Endothelial cell (in vitro differentiated cells): ENCODE measurements around the gene COL5A1. TPM values are rescaled to one million over a fixed set of nuclear protein-coding genes. Genes with fewer than 3 reads are reported as not detected.

Experiments
- DNase-seq: peaks from one replicate; pipeline ENCODE4 v3.0.0; 2021; ENCODE audit warnings: low spot score
- H3K27ac Mint-ChIP-seq: one replicate; pipeline ENCODE4 v1.8.0; 2021; ENCODE audit warnings: mixed read lengths, inconsistent platforms; ENCODE audit not compliant: unreplicated experiment
- H3K27me3 Mint-ChIP-seq: one replicate; pipeline ENCODE4 v1.8.0; 2021; ENCODE audit warnings: mild to moderate bottlenecking, moderate library complexity, mixed read lengths, inconsistent platforms; ENCODE audit not compliant: unreplicated experiment
- H3K36me3 Mint-ChIP-seq: one replicate; pipeline ENCODE4 v1.8.0; 2021; ENCODE audit warnings: mild to moderate bottlenecking, low read depth, mixed read lengths, inconsistent platforms; ENCODE audit not compliant: unreplicated experiment
- H3K4me1 Mint-ChIP-seq: one replicate; pipeline ENCODE4 v1.8.0; 2021; ENCODE audit warnings: mild to moderate bottlenecking, mixed read lengths, inconsistent platforms; ENCODE audit not compliant: unreplicated experiment
- H3K4me3 Mint-ChIP-seq: one replicate; pipeline ENCODE4 v1.8.0; 2021; ENCODE audit warnings: mild to moderate bottlenecking, mixed read lengths, inconsistent platforms; ENCODE audit not compliant: unreplicated experiment
- H3K9me3 Mint-ChIP-seq: one replicate; pipeline ENCODE4 v1.8.0; 2021; ENCODE audit warnings: mixed read lengths, inconsistent platforms; ENCODE audit not compliant: unreplicated experiment
- CTCF ChIP-seq: fragments of 200-600 bp; sonication (generic); IDR thresholded peaks from one replicate; pipeline ENCODE4 v1.5.0; 2021; ENCODE audit warnings: antibody characterized with exemption; ENCODE audit not compliant: unreplicated experiment
- total RNA-seq: library from RNA; stranded (reverse); fragmentation: NEBNext Ultra II Directional; extraction: Animal tissue kit (Norgen Biotek cat#: 25700); gene quantifications from one replicate; pipeline ENCODE4 v1.2.1, GENCODE V29; 2021; ENCODE audit not compliant: unreplicated experiment

The COL5A1 gene
- total RNA-seq, 1 donor from 2014 or later: 24.3 TPM

DNA sequence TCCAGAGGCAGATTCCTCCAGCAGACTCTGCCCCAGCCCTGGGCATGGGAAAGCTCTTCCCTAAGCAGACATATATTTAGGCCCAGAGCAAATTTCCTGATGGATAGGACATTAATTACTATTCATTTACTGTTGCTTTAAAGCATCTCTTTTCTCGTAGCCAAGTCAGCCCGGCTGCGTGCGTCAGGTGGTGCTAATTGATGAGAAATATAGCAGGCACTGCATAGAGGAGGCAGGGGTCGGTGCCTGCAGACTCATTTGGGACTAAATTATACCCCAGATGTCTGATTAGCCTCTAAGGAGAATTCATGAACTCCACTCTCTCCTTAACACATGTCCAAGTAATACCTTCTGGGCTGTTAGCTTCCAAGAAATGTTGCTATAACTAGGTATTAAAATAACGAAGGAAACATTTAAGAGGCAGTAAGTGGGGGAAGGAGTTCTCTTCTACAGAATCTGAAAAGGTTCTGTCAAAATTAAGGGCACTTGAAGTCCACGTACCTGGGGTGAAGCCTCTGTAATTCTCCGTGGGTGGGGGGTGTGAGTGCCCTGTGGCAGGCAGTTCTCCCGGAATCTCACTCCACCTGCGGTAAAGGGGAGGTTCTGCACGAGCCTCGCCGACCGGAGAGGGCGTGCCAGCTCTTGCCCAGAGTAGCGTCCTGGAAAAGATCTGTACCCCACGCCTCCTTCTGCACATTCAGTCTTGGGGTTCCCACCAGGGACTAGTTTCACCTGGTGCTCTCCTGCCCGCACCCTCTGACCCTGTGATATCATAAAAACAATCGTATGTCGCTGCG is 123.1 kb downstream of the COL5A1 start:
- Mint-ChIP-seq H3K27me3 (peaks cover 3% of the 10 kb centered on the region), H3K4me1 (peaks cover 5% of the 10 kb centered on the region), H3K9me3 (peaks cover 4% of the 10 kb centered on the region), H3K36me3 (peaks cover 6% of the 10 kb centered on the region), H3K27ac (no peak overlapping the region), H3K4me3 (no peak overlapping the region)
- no peak for TF ChIP-seq CTCF
- no peak for DNase-seq

DNA sequence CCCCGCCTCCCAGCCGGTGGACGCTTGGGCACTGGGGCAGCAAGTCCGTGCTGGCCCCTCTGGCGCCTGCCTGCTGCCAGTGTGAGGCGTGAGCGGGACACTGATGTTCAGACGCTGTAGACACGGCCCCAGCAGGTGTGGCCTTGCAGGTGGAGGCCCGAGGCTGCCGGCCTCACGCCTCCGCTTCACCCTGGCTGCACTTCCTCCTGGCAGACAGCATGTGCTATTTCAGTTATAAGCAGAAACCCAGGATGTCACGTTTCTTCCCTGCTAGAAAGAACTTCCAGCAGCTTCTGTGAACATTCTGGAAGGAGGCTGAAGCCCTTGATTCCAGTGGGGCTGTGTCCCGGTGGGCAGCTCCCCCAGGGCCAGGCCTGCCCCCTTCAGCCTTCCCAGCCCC is 124.2 kb downstream of the COL5A1 start:
- TF ChIP-seq CTCF: no peak

GRCh38 chr9:134766587-134766986 is 125.0 kb downstream of the COL5A1 start:
- H3K27ac Mint-ChIP-seq: no peak overlapping the region
- TF ChIP-seq CTCF: no peak
- H3K9me3 Mint-ChIP-seq: no peaks in the 10 kb centered on the region
- peaks cover 18% of the 10 kb centered on the region for H3K4me1 Mint-ChIP-seq
- peaks cover 2% of the 10 kb centered on the region for H3K27me3 Mint-ChIP-seq
- no peak overlapping the region for H3K4me3 Mint-ChIP-seq
- no peak for DNase-seq
- H3K36me3 Mint-ChIP-seq: no peaks in the 10 kb centered on the region

More for the DNA sequence above, 124.2 kb downstream of the COL5A1 start:
- H3K27ac Mint-ChIP-seq: no peak overlapping the region
- H3K36me3 Mint-ChIP-seq: peaks cover 3% of the 10 kb centered on the region
- no peak overlapping the region for H3K4me3 Mint-ChIP-seq
- H3K9me3 Mint-ChIP-seq: peaks cover 2% of the 10 kb centered on the region
- DNase-seq: no peak
- peaks cover 2% of the 10 kb centered on the region for H3K27me3 Mint-ChIP-seq
- H3K4me1 Mint-ChIP-seq: peaks cover 14% of the 10 kb centered on the region

DNA sequence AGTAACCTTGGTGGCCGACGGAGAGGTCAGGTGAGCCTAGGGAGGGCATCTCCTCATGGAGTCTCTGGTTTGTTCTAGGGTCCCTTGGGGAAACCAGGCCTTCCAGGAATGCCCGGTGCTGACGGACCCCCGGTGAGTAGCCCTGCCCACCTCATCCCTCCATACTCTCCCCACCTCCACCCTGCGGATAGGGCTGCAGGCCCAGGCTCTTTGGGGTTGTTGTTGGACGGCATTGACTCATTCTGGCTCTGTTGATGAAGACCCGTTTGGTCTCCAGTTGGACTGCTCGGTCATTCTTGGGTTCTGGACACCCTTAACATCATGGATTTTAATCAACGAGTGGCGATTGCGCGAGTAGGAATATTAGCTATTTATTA is 126.7 kb downstream of the COL5A1 start:
- peaks cover 21% of the 10 kb centered on the region for H3K4me1 Mint-ChIP-seq
- H3K36me3 Mint-ChIP-seq: no peaks in the 10 kb centered on the region
- no peak for TF ChIP-seq CTCF
- H3K9me3 Mint-ChIP-seq: no peaks in the 10 kb centered on the region
- no peak overlapping the region for H3K27ac Mint-ChIP-seq
- H3K4me3 Mint-ChIP-seq: no peak overlapping the region
- no peaks in the 10 kb centered on the region for H3K27me3 Mint-ChIP-seq
- no peak for DNase-seq

DNA sequence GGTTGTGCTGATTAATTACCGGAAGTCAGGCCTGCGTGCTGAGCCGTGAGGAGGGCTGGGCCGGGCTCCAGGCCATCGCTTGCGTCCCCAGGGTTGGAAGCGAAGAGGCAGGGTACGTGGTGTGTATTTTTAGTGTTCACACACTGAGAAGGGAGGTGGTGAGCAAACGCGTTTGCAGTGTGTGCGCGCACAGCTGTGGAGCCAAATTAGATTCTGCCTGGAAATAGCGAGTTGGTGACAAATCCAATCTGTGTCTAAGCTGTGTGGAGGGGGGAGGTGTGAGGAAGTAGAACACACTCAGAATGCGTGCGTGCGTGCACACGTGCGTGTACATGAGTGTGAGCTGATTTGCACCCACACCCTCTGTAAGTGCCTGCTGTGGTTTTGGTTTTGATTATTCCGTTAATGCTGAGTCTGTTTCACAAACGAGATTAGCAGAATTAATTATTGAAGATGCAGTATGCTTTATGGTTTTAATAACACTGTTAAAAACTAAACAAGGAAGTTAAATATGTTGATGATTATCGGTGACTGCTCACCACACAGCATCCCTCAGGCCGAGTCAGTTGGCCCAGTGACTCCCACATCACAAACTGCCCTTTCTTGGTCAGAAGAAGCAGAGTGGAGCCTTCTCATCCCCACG is 127.2 kb downstream of the COL5A1 start:
- Mint-ChIP-seq H3K27ac (no peak overlapping the region), H3K4me3 (no peak overlapping the region), H3K9me3 (no peaks in the 10 kb centered on the region), H3K36me3 (no peaks in the 10 kb centered on the region), H3K27me3 (no peaks in the 10 kb centered on the region), H3K4me1 (peaks cover 21% of the 10 kb centered on the region)
- TF ChIP-seq CTCF: no peak
- DNase-seq: no peak
